Stimulated activated CD8-positive, alpha-beta memory T cell treated with anti-CD3 and anti-CD28 coated beads, Interleukin-7, amount 100 ng/mL, for 24 hours (primary cell): ENCODE data around the gene PCSK7.
"Not testable (repeated sequence)": the region's sequence is repeated elsewhere in the genome, so short reads cannot be mapped to it uniquely, and the experiment has no call there.

ENCODE experiments used
- DNase-seq: peaks from one replicate; pipeline ENCODE4 v3.0.0-alpha.2; 2020; ENCODE audit warnings: low read depth

The PCSK7 gene

DNA sequence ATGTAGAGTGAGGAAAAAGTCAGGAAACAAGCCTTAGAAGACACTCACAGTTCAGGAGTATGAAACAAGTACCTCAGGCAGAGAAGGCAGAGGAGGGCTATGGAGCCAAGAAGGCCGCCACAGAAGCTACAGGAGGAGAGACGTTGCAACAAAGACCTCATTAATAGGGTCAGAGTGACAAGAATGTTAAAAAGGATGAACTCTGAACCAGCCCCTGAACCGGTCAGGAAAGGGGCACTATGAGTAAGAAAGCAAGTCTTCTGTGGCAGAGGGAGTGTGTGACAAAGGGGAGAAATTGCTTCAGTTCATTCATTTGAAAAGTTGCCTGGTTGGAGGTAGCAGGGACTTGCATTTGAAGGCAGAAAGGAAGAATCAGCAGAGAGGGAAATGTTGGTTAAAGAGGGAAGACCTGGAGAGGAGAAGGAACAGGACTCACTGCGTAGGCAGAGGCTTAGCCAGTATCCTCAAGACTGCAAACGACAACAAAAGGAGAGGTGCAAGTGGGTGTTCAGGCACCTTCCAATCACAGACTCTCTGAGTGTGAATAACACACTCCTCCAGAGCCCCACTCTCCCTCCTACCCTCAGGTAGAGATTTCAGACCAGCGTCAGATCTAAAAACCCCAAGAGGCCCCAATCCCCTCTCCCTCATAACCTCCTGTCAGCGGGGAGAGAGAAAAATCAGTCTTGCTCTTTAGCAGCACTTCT is 17.3 kb downstream of the PCSK7 start:
- DNase-seq: no peak

DNA sequence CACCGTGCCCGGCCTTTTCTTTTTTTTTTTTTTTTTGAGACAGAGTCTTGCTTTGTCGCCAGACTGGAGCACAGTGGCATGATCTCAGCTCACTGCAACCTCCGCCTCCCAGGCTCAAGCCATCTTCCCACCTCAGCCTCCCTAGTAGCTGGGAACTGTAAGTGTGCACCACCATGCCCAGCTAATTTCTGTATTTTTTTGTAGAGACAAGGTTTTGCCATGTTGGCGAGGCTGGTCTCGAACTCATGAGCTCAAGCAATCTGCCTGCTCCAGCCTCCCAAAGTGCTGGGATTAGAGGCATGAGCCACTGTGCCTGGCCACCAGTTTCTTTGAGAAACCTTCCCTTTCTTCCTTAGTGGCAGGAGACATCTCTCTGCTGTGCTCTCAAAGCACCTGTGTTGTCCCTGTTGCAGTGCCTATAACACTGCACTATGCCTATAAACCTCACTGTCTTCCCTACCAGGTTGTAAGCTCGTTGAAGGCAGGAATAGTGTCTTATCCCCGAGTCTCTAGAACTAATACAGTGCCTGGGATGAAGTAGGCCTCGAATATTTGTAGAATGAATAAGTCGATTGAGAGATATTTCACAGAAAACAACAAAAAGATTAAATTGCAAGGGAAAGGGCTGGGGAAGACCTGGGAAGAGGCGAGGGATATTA is 19.0 kb downstream of the PCSK7 start:
- DNase-seq: no peak

DNA sequence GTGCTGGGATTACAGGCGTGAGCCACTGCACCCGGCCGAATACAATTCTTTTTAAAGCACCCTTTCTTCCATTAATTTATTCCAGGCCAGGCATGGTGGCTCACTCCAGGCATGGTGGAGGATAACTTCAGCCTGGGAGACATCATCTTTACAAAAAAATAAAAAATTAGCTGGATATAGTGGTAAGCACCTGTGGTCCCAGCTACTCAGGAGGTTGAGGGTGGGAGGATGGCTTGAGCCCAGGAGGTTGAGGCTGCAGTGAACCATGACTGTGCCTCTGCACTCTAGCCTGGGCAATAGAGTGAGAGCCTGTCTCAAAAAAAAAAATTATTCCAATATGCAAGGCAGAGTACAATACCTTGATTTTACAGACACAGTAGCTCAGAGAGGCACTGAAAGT is 21.3 kb downstream of the PCSK7 start:
- DNase-seq: no peak

DNA sequence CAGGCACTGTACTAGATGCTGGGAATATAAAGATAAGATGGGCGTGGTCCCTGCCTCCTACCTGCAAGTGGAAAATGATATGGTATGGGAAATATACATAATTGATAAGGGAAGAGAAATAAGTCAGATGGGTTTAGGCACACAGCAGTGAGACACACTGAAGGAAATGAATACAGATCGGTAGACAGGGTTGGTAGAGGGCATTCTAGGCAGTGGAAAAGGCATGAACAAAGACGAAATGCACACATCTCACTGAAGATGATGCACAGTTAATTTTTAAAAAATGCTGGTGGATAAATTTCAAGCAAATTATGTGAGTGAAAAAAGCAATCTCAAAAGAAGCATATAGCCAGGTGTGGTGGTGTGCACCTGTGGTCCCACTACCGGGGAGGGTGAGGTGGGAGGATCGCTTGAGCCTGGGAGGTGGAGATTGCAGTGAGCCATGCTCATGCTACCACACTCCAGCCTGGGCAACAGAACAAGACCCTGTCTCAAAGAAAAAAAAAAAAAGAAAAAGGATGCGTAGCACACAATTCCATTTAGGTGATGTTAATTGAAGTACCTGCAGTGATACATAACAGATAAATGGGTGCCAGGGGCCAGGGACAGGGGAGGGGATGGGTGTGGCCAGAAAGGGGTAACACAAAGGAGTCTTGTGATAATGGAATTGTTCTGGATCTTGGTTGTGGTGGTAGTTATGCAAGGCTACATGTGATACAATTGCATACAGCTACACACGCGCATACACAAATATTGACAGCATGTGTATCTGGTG is 22.3 kb downstream of the PCSK7 start:
- DNase-seq: not testable (repeated sequence)

DNA sequence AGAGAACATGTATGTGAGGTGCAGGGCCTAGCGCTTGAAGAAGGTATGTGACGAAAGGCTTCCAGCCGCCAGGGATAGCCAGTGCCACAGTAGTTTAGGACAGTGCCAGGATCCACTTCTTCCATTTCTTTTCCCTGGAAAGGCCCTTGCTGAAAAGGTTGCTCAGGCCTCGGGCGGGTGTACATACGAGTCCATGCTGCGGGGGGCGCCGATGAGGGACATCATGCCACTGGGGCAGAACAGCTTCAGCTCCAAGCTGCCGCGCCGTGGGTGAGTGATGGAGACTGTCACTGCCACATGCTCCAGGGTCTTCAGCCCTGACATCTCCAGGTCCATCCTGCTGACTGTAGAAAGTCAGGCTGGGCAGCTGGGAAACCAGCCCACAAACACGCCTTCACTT is 23.2 kb downstream of the PCSK7 start:
- DNase-seq: not testable (repeated sequence)

DNA sequence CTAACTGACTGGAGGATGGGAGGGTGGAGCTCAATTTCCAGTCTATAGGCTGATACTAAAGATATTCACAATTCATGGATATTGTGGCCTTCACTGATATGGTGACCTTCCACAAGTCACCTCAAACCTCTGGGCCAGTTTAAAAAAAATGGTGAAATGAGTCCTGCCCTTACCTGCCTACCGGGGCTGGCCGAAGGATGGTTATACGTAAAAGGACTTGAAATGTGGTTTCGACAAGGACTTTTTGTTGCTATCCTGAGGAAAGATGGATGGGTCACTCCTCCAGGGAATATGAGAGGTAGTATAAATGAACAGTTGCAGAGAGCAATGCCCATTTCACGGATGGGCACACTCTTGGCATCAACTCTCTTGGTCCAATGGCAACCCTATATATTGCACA is 24.4 kb downstream of the PCSK7 start:
- DNase-seq: not testable (repeated sequence)

DNA sequence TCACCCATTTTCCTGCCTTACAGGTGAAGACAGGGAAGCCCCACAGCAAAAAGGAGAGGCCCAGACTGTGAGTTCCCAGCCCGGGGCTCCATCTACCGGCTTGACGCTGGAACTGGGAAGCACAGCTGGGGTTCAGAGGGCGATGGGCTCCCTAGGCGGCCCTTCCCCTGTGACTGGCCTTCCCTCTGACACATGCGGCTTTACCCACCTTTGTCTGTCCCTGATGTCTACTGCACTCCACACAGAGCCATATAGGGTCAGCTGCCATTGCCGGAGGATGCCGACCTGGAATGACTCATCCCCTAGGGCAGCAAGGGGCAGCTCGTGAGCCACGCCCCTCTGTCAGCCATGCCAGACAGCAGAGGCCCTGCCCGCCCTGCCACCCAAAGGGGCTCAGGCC is 25.0 kb downstream of the PCSK7 start:
- DNase-seq: not testable (repeated sequence)

DNA sequence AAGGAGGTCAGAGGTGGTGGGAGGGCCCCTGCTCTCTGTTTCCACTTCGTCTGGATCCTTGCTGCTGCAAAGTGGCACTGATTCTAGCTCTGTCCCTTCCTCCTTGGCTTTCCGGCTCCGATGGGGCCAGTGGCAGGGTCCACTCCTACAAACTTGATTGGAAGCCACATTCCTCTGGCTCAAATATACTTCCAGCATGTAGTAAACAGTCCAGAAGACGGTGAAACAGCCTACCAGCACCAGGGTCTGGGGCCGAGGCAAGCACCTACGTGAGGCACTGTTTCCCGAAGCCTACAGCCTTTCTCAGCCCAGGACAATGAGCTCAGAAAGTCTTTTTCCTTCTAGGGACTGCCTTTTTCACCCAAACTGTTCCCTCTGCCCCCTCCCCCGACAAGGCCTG is 25.8 kb downstream of the PCSK7 start:
- DNase-seq: not testable (repeated sequence)

DNA sequence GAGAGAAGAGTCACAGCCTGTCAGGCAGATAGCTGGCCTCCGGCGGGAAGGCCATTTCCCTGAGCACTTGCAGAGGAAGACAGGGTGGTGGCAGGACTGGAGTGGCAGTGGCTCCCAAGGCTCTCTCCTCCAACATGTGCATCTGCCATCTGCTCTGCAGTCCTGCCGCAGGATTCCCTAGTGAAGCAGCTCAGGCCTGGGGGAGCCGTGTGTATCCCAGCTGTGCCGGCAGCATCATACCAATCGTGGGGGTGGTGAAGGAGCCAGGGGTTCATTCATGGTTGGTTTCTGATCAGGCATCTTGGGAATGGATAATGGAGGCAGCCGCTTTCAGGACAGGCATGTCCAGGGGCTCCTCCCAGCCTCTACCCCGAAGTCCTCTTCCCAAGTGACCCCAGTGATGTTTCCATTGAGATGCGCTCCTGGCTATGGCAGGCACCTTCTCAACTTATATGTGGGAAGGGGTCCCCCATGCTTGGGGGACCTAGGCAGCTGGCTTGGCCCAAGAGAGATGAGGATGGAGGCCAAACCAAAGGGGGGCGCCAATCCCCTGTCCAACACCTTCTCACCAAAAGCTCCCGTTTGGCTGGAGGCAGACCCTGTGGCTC is 26.6 kb downstream of the PCSK7 start:
- DNase-seq: no peak

DNA sequence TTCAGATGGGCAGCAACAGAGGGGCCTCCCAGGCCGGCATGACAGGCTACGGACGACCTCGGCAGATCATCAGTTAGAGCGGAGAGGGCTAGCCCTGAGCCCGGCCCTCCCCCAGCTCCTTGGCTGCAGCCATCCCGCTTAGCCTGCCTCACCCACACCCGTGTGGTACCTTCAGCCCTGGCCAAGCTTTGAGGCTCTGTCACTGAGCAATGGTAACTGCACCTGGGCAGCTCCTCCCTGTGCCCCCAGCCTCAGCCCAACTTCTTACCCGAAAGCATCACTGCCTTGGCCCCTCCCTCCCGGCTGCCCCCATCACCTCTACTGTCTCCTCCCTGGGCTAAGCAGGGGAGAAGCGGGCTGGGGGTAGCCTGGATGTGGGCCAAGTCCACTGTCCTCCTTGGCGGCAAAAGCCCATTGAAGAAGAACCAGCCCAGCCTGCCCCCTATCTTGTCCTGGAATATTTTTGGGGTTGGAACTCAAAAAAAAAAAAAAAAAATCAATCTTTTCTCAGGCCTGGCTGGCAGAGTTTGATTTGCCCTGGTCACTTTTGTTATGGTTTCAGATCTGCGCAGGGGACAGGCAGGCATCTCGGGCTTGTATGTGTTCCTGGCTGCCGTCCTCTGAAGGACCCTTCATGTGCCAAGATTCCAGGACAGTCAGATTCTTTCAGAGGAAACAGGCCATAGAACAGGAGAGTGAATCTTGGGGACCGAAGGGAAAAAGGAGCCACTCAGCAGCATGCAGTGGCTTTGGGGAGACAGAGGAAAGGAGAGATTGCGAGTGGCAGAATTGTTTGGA is 27.4 kb downstream of the PCSK7 start:
- no peak for DNase-seq

DNA sequence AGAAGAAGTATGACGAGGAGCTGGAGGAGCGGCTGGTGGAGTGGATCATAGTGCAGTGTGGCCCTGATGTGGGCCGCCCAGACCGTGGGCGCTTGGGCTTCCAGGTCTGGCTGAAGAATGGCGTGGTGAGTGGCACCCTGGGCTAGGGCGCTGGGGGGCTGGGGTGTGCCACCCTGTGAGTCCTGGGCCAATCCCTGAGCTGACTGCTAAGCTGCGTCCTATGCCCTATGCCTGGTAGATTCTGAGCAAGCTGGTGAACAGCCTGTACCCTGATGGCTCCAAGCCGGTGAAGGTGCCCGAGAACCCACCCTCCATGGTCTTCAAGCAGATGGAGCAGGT is 28.8 kb downstream of the PCSK7 start:
- DNase-seq: no peak

DNA sequence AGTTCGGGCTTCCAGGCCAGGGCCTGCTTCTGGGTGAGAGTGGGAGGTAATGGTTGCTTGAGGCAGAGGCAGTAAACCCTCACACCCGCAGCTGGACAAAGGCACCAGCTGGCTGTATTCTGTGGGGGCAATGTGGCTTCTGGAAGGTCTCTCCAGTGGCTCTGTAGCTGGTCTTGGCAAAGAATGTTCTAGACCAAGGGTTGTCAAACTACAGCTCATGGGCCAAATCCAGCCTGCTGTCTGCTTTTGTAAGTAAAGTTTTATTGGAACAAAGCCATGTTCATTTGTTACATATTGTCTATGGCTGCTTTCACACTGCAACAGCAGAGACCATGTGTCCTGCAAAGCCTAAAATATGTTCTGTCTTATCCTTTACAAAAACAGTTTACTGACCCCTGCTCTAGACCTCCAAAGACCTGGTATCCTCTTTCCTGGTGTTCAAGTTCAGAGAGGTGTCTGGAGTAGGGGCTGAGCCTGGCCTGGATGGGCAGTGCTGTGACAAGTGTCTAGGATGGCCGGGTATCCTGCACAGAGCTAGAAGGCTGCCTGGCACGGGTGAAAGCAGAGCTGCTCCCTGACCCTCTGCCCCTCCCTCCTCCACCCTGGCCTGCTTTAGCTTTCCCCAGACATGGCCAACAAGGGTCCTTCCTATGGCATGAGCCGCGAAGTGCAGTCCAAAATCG is 29.3 kb downstream of the PCSK7 start:
- no peak for DNase-seq

DNA sequence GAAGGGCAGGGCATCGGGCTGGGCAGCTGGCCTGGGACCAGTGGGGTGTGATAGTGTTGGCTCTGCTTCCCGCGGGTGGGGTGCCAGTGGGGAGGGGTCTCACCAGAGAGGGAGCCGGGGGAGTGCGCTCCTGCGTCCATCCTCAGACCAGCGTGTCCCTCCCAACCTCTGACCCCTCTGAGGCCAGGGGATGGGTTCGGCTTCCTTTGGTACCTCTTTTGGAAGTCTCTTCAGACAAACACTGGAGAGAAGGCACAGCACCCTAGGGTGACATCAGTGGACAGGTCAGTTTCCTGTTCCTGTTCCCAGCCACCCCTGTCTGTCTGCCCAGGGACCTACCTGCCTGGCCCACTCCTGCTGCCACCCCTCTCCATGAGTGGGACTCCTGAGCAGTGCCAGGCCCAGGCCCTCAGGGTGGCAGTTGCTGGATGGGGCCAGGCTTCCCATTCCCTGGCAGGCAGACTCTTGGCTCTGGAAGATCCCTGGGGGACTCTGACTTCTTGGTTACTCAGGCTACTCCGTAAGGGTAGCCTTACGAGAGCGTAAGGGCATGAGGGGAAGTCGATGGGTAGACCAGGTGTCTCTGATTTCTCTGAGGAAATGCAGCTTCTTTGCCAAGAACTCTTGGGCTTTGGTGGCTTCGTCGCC is 30.1 kb downstream of the PCSK7 start:
- no peak for DNase-seq

DNA sequence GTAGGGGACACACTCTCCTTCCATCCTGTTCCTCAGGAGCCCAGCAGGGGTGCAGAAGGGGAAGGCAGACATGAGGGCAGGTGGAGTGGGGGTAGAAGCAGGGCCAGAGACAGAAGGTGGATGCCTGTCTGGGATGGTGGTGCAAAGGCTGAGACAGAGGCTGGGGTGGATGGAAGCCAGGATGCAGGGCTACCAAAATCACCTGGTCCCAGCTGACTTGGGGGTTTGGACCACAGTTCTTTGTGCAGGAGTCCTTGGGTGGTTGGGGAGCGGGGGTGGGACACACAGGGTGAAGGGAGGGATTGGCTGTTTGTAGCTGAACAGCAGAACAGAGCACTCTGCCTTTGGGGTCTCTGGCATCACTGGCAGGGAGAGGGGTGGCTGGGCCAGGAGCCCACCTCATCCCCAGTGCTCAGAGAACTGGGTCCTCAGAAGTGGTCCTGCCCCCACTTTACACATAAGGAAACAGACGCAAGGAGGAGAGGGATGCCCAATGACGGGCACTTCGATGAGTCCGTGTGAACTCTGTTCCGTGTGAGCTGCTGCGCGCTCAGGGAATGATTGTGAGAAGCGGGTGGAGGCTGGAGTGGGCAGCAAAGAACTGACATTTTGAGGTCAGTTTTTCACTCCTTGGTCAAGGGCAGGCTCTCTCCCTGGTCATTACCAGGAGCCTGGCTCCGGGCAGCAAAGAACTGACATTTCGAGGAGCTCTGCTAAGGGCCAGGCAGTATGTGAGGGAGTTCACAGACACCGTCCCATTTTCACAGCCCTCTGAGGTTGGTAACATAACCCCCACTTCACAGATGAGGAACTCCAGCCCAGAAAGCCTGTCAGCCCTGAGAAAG is 30.8 kb downstream of the PCSK7 start:
- no peak for DNase-seq

DNA sequence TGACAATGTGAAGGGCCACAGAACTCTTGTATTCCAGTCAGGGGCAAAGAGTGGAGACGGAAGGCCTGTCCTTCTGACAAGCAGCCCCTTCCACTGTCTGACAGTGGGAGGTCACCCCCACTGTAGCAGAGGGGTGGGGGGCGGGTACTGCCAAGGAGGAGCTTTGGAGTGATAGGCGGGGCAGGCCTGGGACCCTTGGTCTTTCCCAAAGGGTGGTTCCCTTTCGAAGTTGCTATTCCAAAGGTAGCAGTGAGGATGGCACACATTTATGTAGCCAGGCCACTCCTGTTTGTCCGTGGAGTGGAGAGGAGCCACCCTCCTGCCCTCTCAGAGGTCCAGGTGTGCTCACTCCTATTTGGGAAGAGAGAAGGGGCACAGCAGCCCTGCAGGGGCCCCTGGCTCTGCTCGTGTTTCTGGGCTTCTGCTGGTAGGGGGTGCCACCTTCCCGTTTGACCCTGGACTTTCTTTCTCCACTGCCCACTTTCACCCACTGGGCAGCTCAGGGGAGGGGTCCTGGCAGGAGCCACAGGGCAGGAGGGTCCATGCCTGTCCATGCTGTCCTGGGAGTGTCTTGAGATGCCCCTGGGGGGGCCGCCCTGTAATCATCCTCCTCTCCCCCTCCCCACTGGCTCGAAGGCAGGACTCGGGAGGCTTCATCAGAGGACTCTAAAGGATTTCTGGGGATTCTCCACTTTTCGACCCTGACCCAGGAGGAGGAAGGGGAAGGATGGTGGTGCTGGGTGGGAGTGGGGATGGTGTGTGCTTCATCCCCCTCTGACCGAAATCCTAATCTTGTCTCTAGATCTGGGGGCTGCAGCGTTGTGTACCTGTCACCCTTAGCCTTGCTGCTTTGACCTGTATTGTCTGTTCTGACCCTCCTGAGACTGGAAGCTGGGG is 31.7 kb downstream of the PCSK7 start:
- DNase-seq: no peak

DNA sequence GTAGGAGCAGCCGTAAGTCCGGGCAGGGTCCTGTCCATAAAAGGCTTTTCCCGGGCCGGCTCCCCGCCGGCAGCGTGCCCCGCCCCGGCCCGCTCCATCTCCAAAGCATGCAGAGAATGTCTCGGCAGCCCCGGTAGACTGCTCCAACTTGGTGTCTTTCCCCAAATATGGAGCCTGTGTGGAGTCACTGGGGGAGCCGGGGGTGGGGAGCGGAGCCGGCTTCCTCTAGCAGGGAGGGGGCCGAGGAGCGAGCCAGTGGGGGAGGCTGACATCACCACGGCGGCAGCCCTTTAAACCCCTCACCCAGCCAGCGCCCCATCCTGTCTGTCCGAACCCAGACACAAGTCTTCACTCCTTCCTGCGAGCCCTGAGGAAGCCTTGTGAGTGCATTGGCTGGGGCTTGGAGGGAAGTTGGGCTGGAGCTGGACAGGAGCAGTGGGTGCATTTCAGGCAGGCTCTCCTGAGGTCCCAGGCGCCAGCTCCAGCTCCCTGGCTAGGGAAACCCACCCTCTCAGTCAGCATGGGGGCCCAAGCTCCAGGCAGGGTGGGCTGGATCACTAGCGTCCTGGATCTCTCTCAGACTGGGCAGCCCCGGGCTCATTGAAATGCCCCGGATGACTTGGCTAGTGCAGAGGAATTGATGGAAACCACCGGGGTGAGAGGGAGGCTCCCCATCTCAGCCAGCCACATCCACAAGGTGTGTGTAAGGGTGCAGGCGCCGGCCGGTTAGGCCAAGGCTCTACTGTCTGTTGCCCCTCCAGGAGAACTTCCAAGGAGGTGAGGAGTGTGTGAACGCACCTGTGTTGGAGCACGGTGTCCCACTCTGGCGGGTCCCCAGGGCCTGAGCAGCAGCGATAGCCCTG is 32.6 kb downstream of the PCSK7 start, which contains the start of gene TAGLN:
Gene TAGLN, plus strand, starts transcription at position 318 of the 863 bp plus-strand sequence. CDS start 3,644 bp downstream, outside the sequence.
- DNase-seq: no peak

DNA sequence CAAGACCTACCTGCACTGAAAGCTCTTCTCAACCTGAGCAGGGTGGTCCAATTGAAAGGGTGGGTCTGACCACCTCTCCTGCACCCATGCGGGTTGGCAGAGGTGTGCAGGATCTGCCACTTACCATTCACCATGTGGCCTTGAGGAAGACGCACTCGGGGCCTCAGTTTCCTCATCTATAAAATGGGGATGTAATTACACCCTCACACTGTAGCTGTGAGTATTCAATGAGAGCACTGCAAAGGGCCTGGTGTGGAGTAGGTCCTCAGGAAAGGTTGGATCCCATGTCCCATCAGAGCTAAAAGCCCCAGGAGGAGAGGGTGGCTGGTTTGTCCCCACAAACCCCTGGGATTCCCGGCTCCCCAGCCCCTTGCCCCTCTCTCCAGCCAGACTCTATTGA is 33.3 kb downstream of the PCSK7 start:
- DNase-seq: no peak
